Trophoblast cell (in vitro differentiated cells and primary cell): ENCODE measurements around the gene TTC28.

Source experiments
- DNase-seq, 2 donors: peaks; one replicate each; pipeline ENCODE4 v3.0.0-alpha.2; 2016
- H2AFZ ChIP-seq: 2 replicates; pipeline ENCODE4 v1.6.1; 2013; ENCODE audit warnings: low read length, moderate library complexity, mild to moderate bottlenecking; ENCODE audit not compliant: insufficient read depth, poor library complexity
- H2AK5ac ChIP-seq: 2 replicates; pipeline ENCODE4 v1.6.1; 2013; ENCODE audit warnings: mild to moderate bottlenecking, low read length
- H2BK120ac ChIP-seq: 2 replicates; pipeline ENCODE4 v1.6.1; 2013; ENCODE audit warnings: low read length, mild to moderate bottlenecking, moderate library complexity; ENCODE audit not compliant: insufficient read depth, poor library complexity
- H2BK12ac ChIP-seq: 2 replicates; pipeline ENCODE4 v1.6.1; 2013; ENCODE audit warnings: mild to moderate bottlenecking, low read length, moderate library complexity
- H2BK5ac ChIP-seq: 2 replicates; pipeline ENCODE4 v1.6.1; 2013; ENCODE audit warnings: low read length, low read depth, moderate library complexity, mild to moderate bottlenecking; ENCODE audit not compliant: poor library complexity
- H3K14ac ChIP-seq: 2 replicates; pipeline ENCODE4 v1.6.1; 2013; ENCODE audit warnings: mild to moderate bottlenecking, low read length
- H3K18ac ChIP-seq: 2 replicates; pipeline ENCODE4 v1.6.1; 2013; ENCODE audit warnings: mild to moderate bottlenecking, low read length
- H3K23ac ChIP-seq: 2 replicates; pipeline ENCODE4 v1.6.1; 2013; ENCODE audit warnings: low read length
- H3K27ac ChIP-seq: 2 replicates; pipeline ENCODE4 v1.5.1; 2013; ENCODE audit warnings: low read depth, mild to moderate bottlenecking, inconsistent platforms, low read length, moderate library complexity
- H3K27me3 ChIP-seq: 2 replicates; pipeline ENCODE4 v1.6.1; 2013; ENCODE audit warnings: inconsistent platforms, mild to moderate bottlenecking, low read length, moderate library complexity; ENCODE audit not compliant: insufficient read depth
- H3K36me3 ChIP-seq, 2 experiments: 1 replicate in 1 of 2; 2 replicates in 1 of 2; pipeline ENCODE4 v1.6.1; 2013; ENCODE audit warnings: low read length in 2 of 2, mild to moderate bottlenecking in 2 of 2, moderate library complexity in 1 of 2; ENCODE audit not compliant: insufficient read depth in 2 of 2, control insufficient read depth in 1 of 2
- H3K4ac ChIP-seq: 2 replicates; pipeline ENCODE4 v1.6.1; 2013; ENCODE audit warnings: low read depth, mild to moderate bottlenecking, low read length, moderate library complexity
- H3K4me1 ChIP-seq, 2 experiments: 1 replicate in 1 of 2; 2 replicates in 1 of 2; pipeline ENCODE4 v1.6.1; 2013; ENCODE audit warnings: low read length in 2 of 2, mild to moderate bottlenecking in 2 of 2, moderate library complexity in 1 of 2; ENCODE audit not compliant: insufficient read depth in 2 of 2, control insufficient read depth in 1 of 2
- H3K4me2 ChIP-seq: 2 replicates; pipeline ENCODE4 v1.6.1; 2013; ENCODE audit warnings: inconsistent platforms, mild to moderate bottlenecking, low read length, moderate library complexity
- H3K4me3 ChIP-seq: 2 replicates; pipeline ENCODE4 v1.5.1; 2013; ENCODE audit warnings: mild to moderate bottlenecking, low read depth, low read length, inconsistent platforms
- H3K79me1 ChIP-seq: one replicate; pipeline ENCODE4 v1.6.1; 2013; ENCODE audit warnings: low read length
- H3K79me2 ChIP-seq: 2 replicates; pipeline ENCODE4 v1.6.1; 2013; ENCODE audit warnings: low read length, mild to moderate bottlenecking; ENCODE audit not compliant: control insufficient read depth, insufficient read depth, poor library complexity
- H3K9ac ChIP-seq: 2 replicates; pipeline ENCODE4 v1.6.1; 2013; ENCODE audit warnings: mild to moderate bottlenecking, low read length
- H3K9me3 ChIP-seq: 2 replicates; pipeline ENCODE4 v1.6.1; 2013; ENCODE audit warnings: low read depth, mild to moderate bottlenecking, control low read depth, inconsistent platforms, low read length; ENCODE audit not compliant: insufficient read depth
- H4K12ac ChIP-seq: 2 replicates; pipeline ENCODE4 v1.6.1; 2013; ENCODE audit warnings: low read depth, mild to moderate bottlenecking, low read length, moderate library complexity
- H4K8ac ChIP-seq: 2 replicates; pipeline ENCODE4 v1.6.1; 2013; ENCODE audit warnings: low read depth, mild to moderate bottlenecking, low read length, moderate library complexity
- H4K91ac ChIP-seq: one replicate; pipeline ENCODE4 v1.6.1; 2013; ENCODE audit warnings: low read depth, mild to moderate bottlenecking, low read length, moderate library complexity
- WGBS: extraction: QIAGEN DNeasy Blood & Tissue Kit; methylation state at CpG from one replicate; pipeline ENCODE4 v1.1.7; 2013; ENCODE audit warnings: missing lambda C conversion rate; ENCODE audit not compliant: insufficient read length, insufficient coverage; ENCODE audit errors: extremely low coverage; 5-methylcytosine and 5-hydroxymethylcytosine counted together

TTC28 gene

DNA sequence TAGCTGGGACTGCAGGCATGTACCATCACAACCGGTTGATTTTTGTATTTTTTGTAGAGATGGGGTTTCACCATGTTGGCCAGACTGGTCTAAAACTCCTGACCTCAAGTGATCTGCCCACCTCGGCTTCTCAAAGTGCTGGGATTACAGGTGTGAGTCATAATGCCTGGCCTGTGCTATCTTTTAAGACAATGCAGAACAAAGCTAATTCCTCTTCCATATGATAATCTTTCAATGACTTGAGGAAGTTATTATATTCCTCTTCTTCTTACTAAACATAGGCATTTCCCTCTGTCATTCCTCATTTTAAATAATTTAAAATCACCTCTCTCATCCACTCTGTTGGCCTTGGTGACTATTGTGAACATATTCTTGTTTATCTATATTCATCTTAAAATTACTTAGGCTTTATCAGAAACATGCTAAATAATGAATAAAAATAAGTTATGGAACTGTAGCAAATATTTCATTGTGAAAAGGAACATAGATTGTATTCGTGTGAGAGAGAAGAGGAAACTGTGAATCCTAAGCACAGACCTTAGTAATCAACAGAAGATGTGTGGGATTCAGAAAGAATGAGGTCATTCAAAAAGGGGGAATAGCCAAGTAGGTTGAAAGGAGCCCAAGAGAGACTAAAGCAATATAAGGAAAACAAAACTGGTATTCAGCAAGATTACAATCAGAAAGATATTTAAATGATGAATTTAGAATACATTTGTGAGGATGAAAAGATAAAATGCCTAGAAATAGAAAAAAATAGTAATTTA is 269.4 kb downstream of the TTC28 start:
- H3K4ac ChIP-seq: no peak overlapping the region
- H2BK120ac ChIP-seq: no peak overlapping the region
- H3K18ac ChIP-seq: no peak overlapping the region
- no peaks in the 10 kb centered on the region for H3K27me3 ChIP-seq
- H2AFZ ChIP-seq: no peak overlapping the region
- DNase-seq: no peak
- H3K79me1 ChIP-seq: no peaks in the 10 kb centered on the region
- H3K9ac ChIP-seq: no peak overlapping the region
- no peak overlapping the region for H4K8ac ChIP-seq
- no peak overlapping the region for H3K4me2 ChIP-seq
- no CpG with 5 or more reads among the region's 3 CpGs for WGBS
- H2BK5ac ChIP-seq: no peak overlapping the region
- no peaks in the 10 kb centered on the region for H3K9me3 ChIP-seq
- no peak overlapping the region for H2AK5ac ChIP-seq
- H3K27ac ChIP-seq: no peak overlapping the region
- H2BK12ac ChIP-seq: no peak overlapping the region
- H3K36me3 ChIP-seq: no peaks in the 10 kb centered on the region
- H3K4me1 ChIP-seq: peaks cover 0 to 3% of the 10 kb centered on the region in 2 experiments
- H4K12ac ChIP-seq: no peak overlapping the region
- no peaks in the 10 kb centered on the region for H3K79me2 ChIP-seq
- H3K23ac ChIP-seq: no peak overlapping the region
- no peak overlapping the region for H3K14ac ChIP-seq
- no peak overlapping the region for H3K4me3 ChIP-seq
- H4K91ac ChIP-seq: no peak overlapping the region

DNA sequence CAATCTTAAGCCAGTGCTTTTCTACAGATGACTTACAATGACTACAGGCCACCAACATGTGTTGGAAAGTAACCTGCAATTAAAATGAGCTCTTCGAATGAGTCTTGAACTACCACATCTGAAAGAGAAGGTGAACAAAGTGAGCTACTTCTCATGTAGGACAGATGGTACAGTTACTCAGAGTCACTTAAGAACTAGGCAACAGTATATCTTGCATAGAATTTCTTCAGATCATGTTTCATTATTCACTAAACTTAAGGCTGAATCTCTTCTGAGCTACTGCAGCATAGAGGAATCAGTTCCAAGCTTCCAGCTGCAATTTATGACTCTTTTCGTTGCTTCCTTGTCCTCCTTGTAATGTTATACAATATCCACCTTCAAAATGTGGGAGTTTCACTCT is 270.9 kb downstream of the TTC28 start:
- H2BK12ac ChIP-seq: no peak overlapping the region
- no peaks in the 10 kb centered on the region for H3K36me3 ChIP-seq
- no peak overlapping the region for H4K12ac ChIP-seq
- no peak overlapping the region for H3K9ac ChIP-seq
- H2BK120ac ChIP-seq: no peak overlapping the region
- no peak overlapping the region for H3K4me2 ChIP-seq
- H3K4me3 ChIP-seq: no peak overlapping the region
- H3K18ac ChIP-seq: no peak overlapping the region
- no peak overlapping the region for H2BK5ac ChIP-seq
- no peaks in the 10 kb centered on the region for H3K27me3 ChIP-seq
- no peak overlapping the region for H3K27ac ChIP-seq
- no peaks in the 10 kb centered on the region for H3K9me3 ChIP-seq
- no peak overlapping the region for H2AFZ ChIP-seq
- H3K79me1 ChIP-seq: no peaks in the 10 kb centered on the region
- H3K23ac ChIP-seq: no peak overlapping the region
- H3K4ac ChIP-seq: no peak overlapping the region
- DNase-seq: no peak
- no CpG with 5 or more reads among the region's 2 CpGs for WGBS
- H3K79me2 ChIP-seq: no peaks in the 10 kb centered on the region
- H3K14ac ChIP-seq: no peak overlapping the region
- H2AK5ac ChIP-seq: no peak overlapping the region
- no peak overlapping the region for H4K8ac ChIP-seq
- peaks cover 0 to 3% of the 10 kb centered on the region in 2 experiments for H3K4me1 ChIP-seq
- no peak overlapping the region for H4K91ac ChIP-seq

DNA sequence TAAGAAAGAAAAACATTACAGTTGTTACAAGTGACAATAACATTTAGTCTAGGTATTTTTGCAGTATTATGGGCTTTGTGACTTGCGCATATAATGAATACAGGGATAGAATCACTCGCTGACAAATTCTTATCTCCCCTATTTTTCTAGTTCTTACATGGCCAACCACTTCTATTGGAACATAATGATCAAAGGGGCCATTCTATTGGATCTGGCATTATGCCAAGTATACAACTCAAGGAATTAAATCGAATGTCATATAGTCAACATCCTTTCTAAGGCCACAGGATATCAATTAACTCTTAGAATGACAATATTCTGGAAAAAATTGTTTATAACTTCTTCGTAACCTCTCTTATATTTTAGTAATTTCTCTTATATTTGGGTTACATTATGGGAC is 272.0 kb downstream of the TTC28 start:
- no peaks in the 10 kb centered on the region for H3K36me3 ChIP-seq
- H2AK5ac ChIP-seq: no peak overlapping the region
- no peak overlapping the region for H3K18ac ChIP-seq
- no peak overlapping the region for H3K23ac ChIP-seq
- no peak overlapping the region for H3K9ac ChIP-seq
- no peaks in the 10 kb centered on the region for H3K79me2 ChIP-seq
- H3K4me3 ChIP-seq: no peak overlapping the region
- no peak overlapping the region for H4K8ac ChIP-seq
- DNase-seq: no peak
- H3K27ac ChIP-seq: no peak overlapping the region
- no peaks in the 10 kb centered on the region for H3K9me3 ChIP-seq
- no peaks in the 10 kb centered on the region for H3K79me1 ChIP-seq
- H2BK5ac ChIP-seq: no peak overlapping the region
- H3K4ac ChIP-seq: no peak overlapping the region
- H3K27me3 ChIP-seq: no peaks in the 10 kb centered on the region
- H3K4me1 ChIP-seq: peaks cover 0 to 3% of the 10 kb centered on the region in 2 experiments
- no peak overlapping the region for H4K91ac ChIP-seq
- H3K4me2 ChIP-seq: no peak overlapping the region
- H2BK120ac ChIP-seq: no peak overlapping the region
- H2BK12ac ChIP-seq: no peak overlapping the region
- no CpG with 5 or more reads among the region's 4 CpGs for WGBS
- no peak overlapping the region for H3K14ac ChIP-seq
- no peak overlapping the region for H2AFZ ChIP-seq
- H4K12ac ChIP-seq: no peak overlapping the region

DNA sequence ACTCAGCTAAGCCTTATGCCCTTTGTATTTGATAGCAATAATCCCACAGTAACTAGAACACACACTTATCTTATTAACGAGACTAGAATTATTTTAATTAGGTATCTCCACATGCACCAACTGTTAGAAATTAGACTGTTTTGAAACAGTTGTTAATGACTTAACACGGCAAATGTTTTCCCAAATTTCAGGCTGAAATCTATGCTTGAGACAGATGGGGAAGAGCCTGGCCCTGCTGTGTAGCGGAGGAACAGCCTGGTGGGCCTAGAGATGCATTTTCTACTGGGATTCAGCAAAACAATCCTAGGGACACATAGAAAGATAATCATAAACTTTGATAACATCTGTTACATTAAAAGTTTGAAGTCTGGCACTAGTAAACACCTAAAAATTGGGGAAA is 273.4 kb downstream of the TTC28 start:
- H2AFZ ChIP-seq: no peak overlapping the region
- no peak overlapping the region for H2AK5ac ChIP-seq
- H3K9ac ChIP-seq: no peak overlapping the region
- no peak overlapping the region for H3K23ac ChIP-seq
- no peak overlapping the region for H3K4me3 ChIP-seq
- no peak overlapping the region for H3K4me2 ChIP-seq
- no peaks in the 10 kb centered on the region for H3K79me1 ChIP-seq
- H3K4ac ChIP-seq: no peak overlapping the region
- DNase-seq: no peak
- no peaks in the 10 kb centered on the region for H3K79me2 ChIP-seq
- no peak overlapping the region for H3K18ac ChIP-seq
- no peaks in the 10 kb centered on the region for H3K36me3 ChIP-seq
- no peak overlapping the region for H2BK5ac ChIP-seq
- WGBS: no CpG with 5 or more reads among the region's 3 CpGs
- H3K14ac ChIP-seq: no peak overlapping the region
- no peak overlapping the region for H2BK120ac ChIP-seq
- no peaks in the 10 kb centered on the region for H3K27me3 ChIP-seq
- no peak overlapping the region for H3K27ac ChIP-seq
- H3K9me3 ChIP-seq: no peaks in the 10 kb centered on the region
- no peak overlapping the region for H4K8ac ChIP-seq
- H2BK12ac ChIP-seq: no peak overlapping the region
- no peak overlapping the region for H4K12ac ChIP-seq
- H4K91ac ChIP-seq: no peak overlapping the region
- H3K4me1 ChIP-seq: peaks cover 0 to 5% of the 10 kb centered on the region in 2 experiments
